ENCODE data around the gene EPHA6. TPM values are rescaled to one million over a fixed set of nuclear protein-coding genes. Genes with fewer than 3 reads are reported as not detected.

The EPHA6 gene
- total and polyA plus RNA-seq, 9 of the 15 experiments (the other 6 are each of a cell fraction or from before 2014, with no cell fraction given), result not detected

GRCh38 chr3:97712919-97713318, 898.5 kb downstream of the EPHA6 start:
- Histone ChIP-seq H3K9me3 (replicated peaks; ENCODE audit: control insufficient read depth, insufficient read depth, low read depth, low read length) (no peaks in the 10 kb centered on the region), H3K4me1 (replicated peaks in 1 of 2; ENCODE audit: control insufficient read depth in 2 of 2, insufficient read depth in 2 of 2, low read length in 2 of 2) (no peaks in the 10 kb centered on the region), H2AFZ (ENCODE audit: low read depth, low read length) (no peak overlapping the region), H4K20me1 (replicated peaks; ENCODE audit: control insufficient read depth, insufficient read depth, low read length) (no peaks in the 10 kb centered on the region), H3K9me1 (ENCODE audit: control insufficient read depth, insufficient read depth, low read length) (no peaks in the 10 kb centered on the region), H3K4me3 (no peak overlapping the region), H3K79me2 (ENCODE audit: control insufficient read depth, insufficient read depth, low read length) (no peaks in the 10 kb centered on the region), H3K9ac (ENCODE audit: insufficient read depth in 1 of 2, low read depth in 2 of 2, low read length in 2 of 2) (no peak overlapping the region), H3K27ac (ENCODE audit: extremely low read depth, low read depth, low read length) (no peak overlapping the region), H3K27me3 (ENCODE audit: control insufficient read depth in 2 of 2, insufficient read depth in 2 of 2, low read length in 2 of 2) (no peaks in the 10 kb centered on the region), H3K36me3 (ENCODE audit: control insufficient read depth, insufficient read depth, low read length) (no peaks in the 10 kb centered on the region), H3K4me2 (ENCODE audit: insufficient read depth, low read length) (no peak overlapping the region)
- FAIRE-seq (no peak), ATAC-seq (no peak), DNase-seq (ENCODE audit: extremely low read depth in 1 of 4, low spot score in 3 of 4) (no peak)
- intact Hi-C loops (cut with micrococcal nuclease) (no loop called here), in situ Hi-C loops (cut with MboI) (no loop called here)
- ChIA-PET CTCF (ENCODE audit: low intra/inter-chr PET ratio) (no interaction called here), POLR2A (no interaction called here)
- BruUV-seq (replicated peaks), result no TSS peak
- TF ChIP-seq ZNF121 (CRISPR knock-in tag; conservative IDR thresholded peaks at IDR 0.05) (no peak), TOE1 (IDR thresholded peaks at IDR 0.05; ENCODE audit: borderline replicate concordance) (no peak), TOE1 (CRISPR knock-in tag; IDR thresholded peaks at IDR 0.05; ENCODE audit: borderline replicate concordance, low read depth) (no peak), SNIP1 (IDR thresholded peaks at IDR 0.05; ENCODE audit: low read depth) (no peak), CTBP1 (IDR thresholded peaks at IDR 0.05; ENCODE audit: borderline replicate concordance) (no peak), ZNF316 (IDR thresholded peaks at IDR 0.05) (no peak), ZNF512 (tag; IDR thresholded peaks at IDR 0.05) (no peak), GATAD2B (IDR thresholded peaks at IDR 0.05; ENCODE audit: borderline replicate concordance) (no peak), ETV5 (CRISPR knock-in tag; IDR thresholded peaks at IDR 0.05; ENCODE audit: low read depth) (no peak), ZNF41 (CRISPR knock-in tag; conservative IDR thresholded peaks at IDR 0.05) (no peak), NR2F6 (CRISPR knock-in tag; IDR thresholded peaks at IDR 0.05) (no peak), ZNF197 (CRISPR knock-in tag; IDR thresholded peaks at IDR 0.05; ENCODE audit: low read depth) (no peak)
- 0% methylated on average over 3 of the region's 3 CpGs for WGBS (ENCODE audit: insufficient coverage, low coverage, missing lambda C conversion rate)

Data from K562 (cell line).